ENCODE measurements around the gene KCNH8.

GRCh38 chr3:19541284-19541683, 393.0 kb downstream of the KCNH8 start:
- TF ChIP-seq CTCF (IDR thresholded peaks at IDR 0.05) (no peak), POLR2A (IDR thresholded peaks at IDR 0.05) (no peak)

Measured in right lobe of liver (tissue), 4 donors.